NCI-H345 treated with DMSO at 0.1 percent for 48 hours (cell line): Measurements from ENCODE around the gene PICK1.

Experiments used
- DNase-seq: peaks from one replicate; lab custom pipeline; 2025; ENCODE audit not compliant: unreplicated experiment; lab: John Stamatoyannopoulos, UW

Gene PICK1

DNA sequence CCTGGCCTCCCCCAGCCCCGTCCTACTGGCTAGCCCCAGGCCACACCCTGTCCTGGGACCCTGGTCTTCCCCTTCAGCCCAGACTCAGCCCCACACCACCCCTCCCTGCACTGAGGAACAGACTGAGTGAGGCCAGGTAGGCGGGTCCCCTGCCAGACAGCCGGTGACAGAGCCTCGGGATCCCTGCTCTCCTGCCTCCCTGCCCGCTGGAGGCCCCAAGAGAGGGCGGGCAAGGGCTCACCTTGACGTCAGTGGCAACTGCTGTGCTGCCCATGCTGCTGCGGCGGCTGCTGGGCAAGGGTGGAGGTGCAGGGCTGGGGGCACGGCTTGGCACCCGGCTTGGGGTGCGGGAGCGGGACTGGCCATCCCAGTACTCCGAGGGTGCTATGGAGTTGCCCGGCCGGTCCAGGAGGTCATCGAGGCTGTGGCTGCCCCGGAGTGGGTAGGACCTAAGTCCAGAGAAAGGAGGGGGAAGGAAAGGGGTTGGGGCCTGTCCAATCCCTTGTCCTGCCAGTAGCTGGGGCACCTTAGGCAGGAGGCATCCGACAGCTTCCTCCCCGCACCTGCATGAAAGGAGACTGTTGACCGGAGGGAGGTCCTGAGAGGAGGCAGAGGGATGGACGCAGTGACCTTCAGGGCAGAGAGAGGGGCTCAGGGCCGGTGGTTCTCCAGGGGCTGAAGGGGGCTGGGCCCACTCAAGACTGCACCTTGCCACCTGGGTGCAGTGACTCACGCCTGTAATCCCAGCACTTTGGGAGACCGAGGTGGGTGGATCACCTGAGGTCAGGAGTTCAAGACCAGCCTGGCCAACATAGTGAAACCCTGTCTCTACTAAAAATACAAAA, 29.0 kb downstream of the PICK1 start:
- DNase-seq = no peak

GRCh38 chr22:38086942-38087341, 29.7 kb downstream of the PICK1 start:
- no peak for DNase-seq

- DNase-seq = no peak
These were observed 30.7 kb downstream of the PICK1 start for GRCh38 chr22:38087855-38088254.

GRCh38 chr22:38088629-38089473, 31.6 kb downstream of the PICK1 start:
- no peak for DNase-seq

- DNase-seq = no peak
These were observed 32.3 kb downstream of the PICK1 start for GRCh38 chr22:38089474-38089851.

DNA sequence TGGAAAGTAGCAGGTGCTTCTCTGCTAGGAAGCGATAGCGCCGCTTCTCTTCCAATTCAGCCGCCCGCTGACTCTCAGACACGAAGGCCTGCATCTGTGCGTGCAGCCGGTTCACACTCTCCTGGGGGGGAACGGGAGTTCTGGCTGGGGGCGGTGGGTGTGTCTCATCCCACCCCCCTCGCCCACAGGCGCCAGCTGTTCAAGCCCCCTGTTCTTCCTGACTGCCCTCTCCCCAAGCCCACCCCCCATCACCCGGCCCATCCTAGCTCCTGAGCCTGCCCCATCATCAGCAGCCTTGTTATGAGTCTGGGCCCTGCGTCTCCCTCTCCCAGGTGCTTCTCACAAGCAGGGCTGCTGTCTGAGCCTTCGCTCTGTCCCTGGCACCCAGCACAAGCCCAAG, 39.9 kb downstream of the PICK1 start:
- DNase-seq = no peak

GRCh38 chr22:38097557-38098409, 40.6 kb downstream of the PICK1 start:
- DNase-seq = no peak

DNA sequence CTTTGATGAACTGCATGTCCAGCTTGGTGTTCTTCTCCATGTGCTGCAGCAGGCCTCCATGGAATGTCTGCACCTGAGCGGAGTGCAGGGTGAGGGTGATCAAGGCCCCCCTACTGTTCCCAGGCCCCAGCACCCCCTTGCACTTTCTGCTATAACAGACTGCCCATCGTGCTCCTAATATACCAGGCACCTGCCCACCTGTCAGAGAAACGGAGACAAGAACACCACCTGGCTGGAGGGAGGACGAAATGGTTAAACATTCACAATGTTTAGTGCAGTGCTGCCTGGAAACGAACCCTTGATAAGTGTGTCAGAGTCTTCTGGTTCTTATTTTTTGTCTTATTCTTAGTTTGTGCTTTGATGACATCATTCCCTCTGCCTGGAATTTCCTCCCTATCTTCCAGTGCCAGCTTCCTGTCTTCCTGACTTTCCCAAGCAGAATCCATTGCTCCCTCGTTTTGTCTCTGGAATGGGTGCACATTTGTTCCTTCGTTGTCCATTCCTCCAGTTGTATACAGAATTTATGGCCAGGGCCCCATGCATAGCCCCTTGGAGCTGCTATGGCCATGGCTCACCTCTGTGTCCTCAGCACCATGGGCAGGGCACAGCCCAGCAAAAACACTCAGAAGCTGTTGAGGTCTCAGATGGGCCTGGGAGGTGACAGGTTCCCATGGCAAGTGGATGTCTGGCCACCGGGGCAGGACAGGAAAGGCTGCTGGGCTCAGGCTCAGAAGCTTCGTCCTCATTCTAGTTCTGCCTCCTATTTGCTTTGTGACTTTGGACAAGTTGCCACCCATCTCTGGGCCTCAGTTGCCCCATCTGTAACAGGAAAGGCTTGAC, 41.4 kb downstream of the PICK1 start:
- DNase-seq = no peak

DNA sequence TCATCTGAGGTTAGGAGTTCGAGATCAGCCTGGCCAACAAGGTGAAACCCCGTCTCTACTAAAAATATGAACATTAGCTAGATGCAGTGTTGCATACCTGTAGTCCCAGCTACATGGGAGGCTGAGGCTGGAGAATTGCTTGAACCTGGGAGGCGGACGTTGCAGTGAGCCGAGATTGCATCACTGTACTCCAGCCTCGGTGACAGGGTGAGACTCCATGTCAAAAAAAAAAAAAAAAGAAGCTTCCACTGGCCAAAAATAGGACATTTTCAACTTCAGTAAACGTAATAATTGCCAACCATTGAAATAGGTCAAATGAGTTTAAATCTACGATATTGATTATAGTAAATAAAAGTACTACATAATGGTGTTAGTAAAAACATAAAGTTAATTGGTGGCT, 46.4 kb downstream of the PICK1 start:
- no peak for DNase-seq

DNA sequence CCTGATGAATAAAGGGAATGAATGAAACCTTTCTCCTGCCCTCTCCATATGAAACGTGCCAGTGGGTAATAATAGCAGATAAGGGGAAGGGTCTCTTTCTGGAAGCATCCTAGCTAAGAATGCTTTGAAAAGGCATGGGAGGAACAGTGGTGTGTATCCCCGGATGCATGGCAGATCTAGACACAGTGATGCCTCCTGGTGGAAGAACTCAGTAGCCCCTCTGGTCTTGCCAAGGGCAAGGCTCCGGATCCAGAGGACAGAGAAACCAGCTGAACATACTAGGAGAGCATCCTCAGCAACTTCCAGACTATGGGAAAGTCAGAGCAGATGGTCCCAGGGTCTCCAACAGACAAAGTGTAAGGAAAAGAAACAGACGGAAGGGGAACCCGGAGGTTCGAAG, 46.9 kb downstream of the PICK1 start:
- DNase-seq = no peak

GRCh38 chr22:38106814-38107578, 49.8 kb downstream of the PICK1 start:
- DNase-seq = no peak

GRCh38 chr22:38107692-38108515, 50.7 kb downstream of the PICK1 start:
- DNase-seq = no peak

- no peak for DNase-seq
These were observed 51.5 kb downstream of the PICK1 start for GRCh38 chr22:38108561-38109319.

DNA sequence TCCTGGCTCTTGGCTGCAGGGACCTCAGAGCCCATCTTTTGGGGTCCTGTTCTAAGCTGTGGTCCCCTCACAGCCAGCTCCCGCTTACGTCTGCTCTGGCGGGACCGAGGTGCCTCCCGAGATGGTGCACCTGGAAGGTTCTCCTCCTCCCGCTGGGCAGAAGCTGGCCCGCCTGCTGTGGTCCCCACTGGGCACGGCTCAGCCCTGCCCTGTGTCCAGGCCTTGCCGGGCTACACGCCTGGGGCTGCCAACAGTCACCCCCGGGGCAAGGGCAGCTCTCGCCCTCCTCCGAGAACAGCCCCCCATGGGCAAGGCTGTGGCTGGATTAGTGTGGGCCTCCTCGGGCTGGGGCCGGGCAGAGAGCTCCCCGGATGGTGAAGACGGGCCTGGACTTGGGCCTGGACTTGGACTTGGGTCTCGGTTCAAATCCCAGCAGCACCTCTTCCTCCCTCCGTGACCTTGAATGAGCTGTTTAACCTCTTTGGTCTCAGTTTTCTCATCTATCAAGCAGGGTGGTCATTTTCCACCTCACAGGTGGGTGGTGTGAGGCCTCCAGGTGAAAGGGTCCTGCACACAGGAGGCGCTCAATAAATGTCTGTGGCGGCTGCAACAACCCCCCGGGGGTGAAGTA, 52.3 kb downstream of the PICK1 start:
- DNase-seq = no peak

- DNase-seq = no peak
These were observed 53.0 kb downstream of the PICK1 start, which contains the start of gene BAIAP2L2 for GRCh38 chr22:38110008-38110862. Gene BAIAP2L2 (minus strand): TSS chr22:38110684. CDS start chr22:38110525, 159 bp downstream.
